NCI-H2196 (cell line): ENCODE data around the gene XRCC4.
A peak's percentile ranks its signal among the peaks of the same experiment; 100 is the strongest.
"Not testable (repeated sequence)": the region's sequence is repeated elsewhere in the genome, so short reads cannot be mapped to it uniquely, and the experiment has no call there.

Source experiments
- DNase-seq: peaks from one replicate; lab custom pipeline; 2025; ENCODE audit not compliant: unreplicated experiment; lab: John Stamatoyannopoulos, UW

Gene XRCC4

GRCh38 chr5:83076742-83077661, at the start of gene XRCC4, which contains the start of gene TMEM167A:
Gene XRCC4 (plus strand): TSS chr5:83077547. CDS start chr5:83104920, 27,373 bp downstream.
Gene TMEM167A (minus strand): TSS chr5:83077394. CDS start chr5:83077323, 71 bp downstream.
- peak; percentile 90 for DNase-seq

GRCh38 chr5:83029912-83030311, 47.4 kb upstream of the XRCC4 start:
- DNase-seq = no peak

GRCh38 chr5:83031381-83031780, 46.0 kb upstream of the XRCC4 start:
- DNase-seq = no peak

- no peak for DNase-seq
Measured at GRCh38 chr5:83034036-83034435, 43.3 kb upstream of the XRCC4 start.

- no peak for DNase-seq
Measured at GRCh38 chr5:83034528-83035207, 42.7 kb upstream of the XRCC4 start.

- peak; percentile 17 for DNase-seq
Measured at GRCh38 chr5:83035373-83036100, 41.8 kb upstream of the XRCC4 start.

GRCh38 chr5:83036991-83037575, 40.3 kb upstream of the XRCC4 start:
- DNase-seq = no peak

GRCh38 chr5:83038924-83039323, 38.4 kb upstream of the XRCC4 start:
- no peak for DNase-seq

- DNase-seq = no peak
Measured at GRCh38 chr5:83042507-83042906, 34.8 kb upstream of the XRCC4 start.

- DNase-seq = no peak
Measured at GRCh38 chr5:83044926-83045325, 32.4 kb upstream of the XRCC4 start.

GRCh38 chr5:83048277-83048676, 29.1 kb upstream of the XRCC4 start:
- no peak for DNase-seq

GRCh38 chr5:83048811-83049210, 28.5 kb upstream of the XRCC4 start:
- no peak for DNase-seq

GRCh38 chr5:83049370-83049885, 27.9 kb upstream of the XRCC4 start:
- no peak for DNase-seq

GRCh38 chr5:83050723-83051340, 26.5 kb upstream of the XRCC4 start:
- DNase-seq = no peak

- no peak for DNase-seq
Measured at GRCh38 chr5:83055166-83055565, 22.2 kb upstream of the XRCC4 start.

GRCh38 chr5:83058726-83059125, 18.6 kb upstream of the XRCC4 start:
- DNase-seq = no peak

GRCh38 chr5:83059341-83059740, 18.0 kb upstream of the XRCC4 start:
- DNase-seq = no peak

GRCh38 chr5:83066548-83067110, 10.7 kb upstream of the XRCC4 start:
- DNase-seq = no peak

GRCh38 chr5:83067377-83067776, 10.0 kb upstream of the XRCC4 start:
- not testable (repeated sequence) for DNase-seq
